Measurements from ENCODE around the gene GRIN2A.

GRIN2A gene

DNA sequence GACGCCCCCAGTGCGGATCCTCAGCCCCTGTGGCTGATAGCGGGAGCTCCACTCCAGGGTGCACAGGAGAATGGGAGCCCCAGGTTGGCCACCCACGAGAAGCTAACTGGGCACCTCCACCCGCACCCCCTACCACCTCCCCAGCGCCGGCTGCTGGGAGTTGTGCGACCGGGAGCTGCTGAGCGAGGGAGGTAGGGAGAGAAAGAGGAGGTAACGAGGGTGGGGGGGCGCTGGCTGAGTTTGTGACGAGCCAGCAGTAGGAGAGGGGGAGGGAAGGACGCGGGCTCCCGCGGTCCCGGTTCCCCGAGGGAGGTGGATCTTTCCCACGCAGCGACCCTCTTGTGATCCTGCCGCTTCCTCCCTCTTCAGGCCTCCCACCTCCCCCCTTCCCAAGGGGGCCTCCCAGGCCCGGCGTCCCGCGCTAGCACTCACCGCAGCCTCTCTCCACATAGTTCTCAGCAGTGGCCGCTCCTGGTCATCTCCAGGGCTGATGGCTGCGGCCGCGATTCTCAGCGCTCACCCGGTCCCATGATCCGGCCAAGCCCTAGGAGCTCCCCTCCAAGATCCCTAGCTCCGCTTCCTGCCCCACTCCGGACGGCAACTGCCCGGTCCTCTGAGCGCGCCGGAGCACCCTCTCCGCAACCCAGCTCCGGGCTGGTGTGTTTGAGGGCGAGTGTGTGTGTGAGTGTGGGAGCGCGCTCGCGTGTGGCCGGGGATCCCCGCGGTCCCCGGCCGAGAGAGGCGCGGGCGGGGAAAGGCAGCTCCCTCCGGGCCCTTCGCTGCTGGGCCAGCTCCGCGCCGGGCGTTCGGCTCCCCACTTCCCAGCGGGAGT, at the start of gene GRIN2A:
GRIN2A (minus strand) TSS at position 207 of the 832 bp plus-strand sequence. CDS start 2,017 bp downstream, outside the sequence.
- no peak for ATAC-seq

DNA sequence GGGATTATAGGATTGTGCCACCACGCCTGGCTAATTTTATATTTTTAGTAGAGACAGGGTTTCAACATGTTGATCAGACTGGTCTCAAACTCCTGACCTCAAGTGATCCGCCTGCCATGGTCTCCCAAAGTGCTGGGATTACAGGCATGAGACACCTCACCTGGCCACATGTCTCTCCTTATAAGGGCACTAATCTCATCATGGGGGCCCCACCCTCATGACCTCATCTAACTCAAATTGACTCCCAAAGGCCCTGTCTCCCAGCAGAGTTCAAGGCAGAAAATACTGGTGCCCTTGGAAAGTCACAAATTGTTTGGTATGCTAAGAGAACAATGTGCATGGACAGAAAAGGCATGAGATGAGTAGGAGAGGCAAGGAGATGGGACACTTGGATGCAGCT, 49.3 kb upstream of the GRIN2A start:
- ATAC-seq = no peak

- ATAC-seq = no peak
Measured at GRCh38 chr16:10228779-10229178, 46.6 kb upstream of the GRIN2A start.

GRCh38 chr16:10226987-10227306, 44.7 kb upstream of the GRIN2A start:
- ATAC-seq = no peak

DNA sequence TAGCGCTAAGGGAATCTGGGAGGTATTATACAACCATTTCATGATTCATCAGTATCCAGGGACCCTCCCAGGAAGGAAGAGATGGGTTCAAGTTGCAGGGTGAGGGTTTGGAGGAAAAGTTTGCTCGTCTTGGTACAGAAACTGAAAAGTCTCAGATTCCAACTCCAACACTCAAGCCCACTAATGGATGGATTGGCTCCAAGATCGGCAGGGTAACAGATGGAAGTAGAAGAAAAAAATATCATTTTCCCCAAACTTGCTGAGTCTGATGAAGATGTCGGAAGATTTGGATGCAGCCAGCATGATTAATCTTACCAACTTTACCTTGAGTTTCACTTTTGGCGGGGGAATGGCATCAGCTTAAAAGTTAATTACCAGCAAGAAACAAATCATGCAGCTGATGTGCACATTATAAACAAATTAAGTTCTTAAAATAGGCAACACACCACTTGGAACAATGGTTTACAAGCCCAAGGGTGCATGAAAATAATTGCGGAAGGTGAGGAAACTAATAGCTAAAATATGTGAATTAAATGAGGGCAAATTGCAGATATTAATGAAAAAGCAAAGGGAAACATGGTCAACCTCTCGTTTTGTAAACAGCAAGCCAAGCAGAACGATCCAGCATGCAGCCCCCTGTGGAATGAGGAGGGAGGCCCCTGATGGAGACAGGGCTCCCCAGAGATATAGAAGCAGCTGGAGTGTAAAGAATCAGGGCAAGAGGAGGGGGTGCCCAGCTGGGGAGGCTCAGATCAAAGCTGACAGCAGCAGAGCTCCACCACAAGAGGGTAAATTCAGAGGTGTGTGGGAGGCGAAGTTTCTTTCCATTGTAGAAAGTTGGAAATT, 44.1 kb upstream of the GRIN2A start:
- ATAC-seq = no peak

- ATAC-seq = no peak
Measured at GRCh38 chr16:10225653-10226052, 43.4 kb upstream of the GRIN2A start.

DNA sequence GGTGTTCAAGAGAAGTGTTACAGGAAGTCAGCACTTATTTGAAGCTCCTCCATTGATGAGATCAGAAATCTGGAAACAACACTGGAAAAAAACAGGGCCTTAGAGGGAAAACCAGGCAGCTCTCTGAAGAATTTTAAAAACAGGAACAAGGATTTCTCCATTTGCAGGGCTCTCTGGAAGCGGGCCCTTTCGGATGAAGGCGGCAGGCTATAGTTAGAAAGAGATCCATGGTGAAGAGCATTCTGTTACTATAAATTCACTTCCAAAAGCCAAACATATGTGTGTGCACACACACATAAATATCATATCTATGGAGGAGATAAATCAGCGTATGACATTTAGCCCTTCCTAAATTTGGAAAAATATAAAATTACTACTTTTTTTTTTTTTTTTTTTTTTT, 42.6 kb upstream of the GRIN2A start:
- no peak for ATAC-seq

- ATAC-seq = no peak
Measured at GRCh38 chr16:10220942-10221341, 38.7 kb upstream of the GRIN2A start.

DNA sequence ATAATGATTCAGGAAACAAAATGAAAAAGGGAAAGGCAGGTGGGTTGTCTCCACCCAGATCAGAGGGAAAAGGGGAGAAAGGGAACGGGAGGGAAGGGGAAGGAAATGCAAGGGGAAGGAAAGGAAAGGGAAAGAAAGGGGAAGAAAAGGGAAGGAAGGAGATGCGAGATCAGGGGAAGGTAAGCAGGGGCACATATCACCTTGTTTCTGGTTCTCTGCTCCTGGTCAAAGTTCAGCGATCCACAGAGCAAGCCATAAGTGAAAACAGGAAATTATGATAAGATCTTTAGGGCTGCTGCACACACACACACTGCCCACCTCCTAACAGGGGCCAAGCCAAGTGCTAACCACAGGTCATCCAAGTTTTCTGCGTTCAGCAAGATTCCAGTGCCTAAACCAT, 37.5 kb upstream of the GRIN2A start:
- no peak for ATAC-seq

DNA sequence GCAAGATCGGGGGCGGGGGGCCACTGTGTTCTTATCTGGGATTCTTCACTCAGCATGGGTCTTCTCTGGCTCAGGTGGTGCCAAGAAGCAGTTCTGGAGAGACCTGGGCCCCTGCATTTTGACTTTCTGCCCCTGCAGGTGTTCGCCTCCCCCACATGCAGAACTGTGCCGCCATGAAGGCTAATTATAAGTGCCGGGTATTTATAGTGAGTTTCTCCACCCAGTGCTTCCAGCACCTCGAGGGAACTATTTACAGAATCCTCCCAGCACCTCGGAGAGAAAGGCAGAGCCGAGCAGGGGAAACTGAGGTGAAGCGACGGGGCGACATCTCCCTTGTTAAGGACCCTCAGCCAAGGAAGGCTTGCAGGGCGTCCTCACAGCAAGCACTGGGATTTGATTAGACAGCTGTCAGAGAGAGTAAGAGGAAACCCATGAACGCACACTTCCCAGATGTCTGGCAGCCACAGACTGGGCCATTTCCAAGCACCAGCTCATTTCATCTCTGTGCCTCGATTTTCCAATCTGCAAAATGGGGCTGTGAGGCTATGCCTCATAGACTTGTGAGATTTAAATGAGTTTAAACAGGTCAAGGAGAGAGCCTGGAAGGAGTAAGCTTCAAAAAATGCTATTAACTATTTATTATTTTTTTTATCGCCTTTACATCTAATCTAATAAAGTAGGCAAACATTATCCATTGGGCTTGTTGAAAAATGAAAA, 36.4 kb upstream of the GRIN2A start:
- no peak for ATAC-seq

DNA sequence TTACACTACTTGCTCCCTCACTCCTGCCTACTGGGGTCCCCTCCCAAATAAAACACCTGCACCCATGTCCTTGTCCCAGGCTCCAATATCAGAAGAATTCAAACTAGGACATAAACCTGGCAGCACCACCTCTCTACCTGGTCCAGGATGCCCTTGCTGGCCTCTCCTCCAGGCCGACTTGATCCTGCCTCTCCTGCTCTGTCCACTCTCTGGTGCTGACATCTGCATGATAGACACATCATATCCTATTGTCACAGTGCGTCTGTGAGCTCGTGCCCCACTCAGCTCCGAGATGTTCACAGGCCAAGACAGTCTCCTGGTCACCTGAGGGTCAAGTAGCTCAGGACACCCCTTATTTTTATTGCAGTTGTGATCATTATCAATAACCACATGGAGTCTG, 31.5 kb upstream of the GRIN2A start:
- no peak for ATAC-seq

DNA sequence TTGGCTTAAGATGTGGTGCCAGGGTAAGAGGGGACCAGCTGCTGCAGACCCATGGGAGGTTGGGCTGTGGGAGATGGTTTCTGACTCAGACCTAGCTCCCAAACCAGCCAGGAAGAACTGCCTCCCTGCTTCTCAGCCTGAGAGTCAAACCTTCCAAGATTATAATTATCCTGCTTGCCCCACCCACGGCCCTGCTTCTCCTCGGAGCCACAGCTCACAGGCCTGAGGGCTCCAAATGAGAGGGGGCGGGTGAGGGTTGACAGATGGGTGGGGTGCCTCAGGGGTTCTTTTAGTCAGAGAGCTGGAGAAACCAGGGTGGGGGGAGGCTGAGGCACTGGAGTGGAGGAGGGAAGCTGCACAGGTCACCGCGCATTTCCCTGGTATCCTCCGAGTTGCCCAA, 28.7 kb upstream of the GRIN2A start:
- ATAC-seq = no peak

- no peak for ATAC-seq
Measured at GRCh38 chr16:10206865-10207264, 24.6 kb upstream of the GRIN2A start.

GRCh38 chr16:10206215-10206614, 24.0 kb upstream of the GRIN2A start:
- no peak for ATAC-seq

- ATAC-seq = no peak
Measured at GRCh38 chr16:10205688-10206087, 23.5 kb upstream of the GRIN2A start.

- ATAC-seq = no peak
Measured at GRCh38 chr16:10202649-10203048, 20.4 kb upstream of the GRIN2A start.

DNA sequence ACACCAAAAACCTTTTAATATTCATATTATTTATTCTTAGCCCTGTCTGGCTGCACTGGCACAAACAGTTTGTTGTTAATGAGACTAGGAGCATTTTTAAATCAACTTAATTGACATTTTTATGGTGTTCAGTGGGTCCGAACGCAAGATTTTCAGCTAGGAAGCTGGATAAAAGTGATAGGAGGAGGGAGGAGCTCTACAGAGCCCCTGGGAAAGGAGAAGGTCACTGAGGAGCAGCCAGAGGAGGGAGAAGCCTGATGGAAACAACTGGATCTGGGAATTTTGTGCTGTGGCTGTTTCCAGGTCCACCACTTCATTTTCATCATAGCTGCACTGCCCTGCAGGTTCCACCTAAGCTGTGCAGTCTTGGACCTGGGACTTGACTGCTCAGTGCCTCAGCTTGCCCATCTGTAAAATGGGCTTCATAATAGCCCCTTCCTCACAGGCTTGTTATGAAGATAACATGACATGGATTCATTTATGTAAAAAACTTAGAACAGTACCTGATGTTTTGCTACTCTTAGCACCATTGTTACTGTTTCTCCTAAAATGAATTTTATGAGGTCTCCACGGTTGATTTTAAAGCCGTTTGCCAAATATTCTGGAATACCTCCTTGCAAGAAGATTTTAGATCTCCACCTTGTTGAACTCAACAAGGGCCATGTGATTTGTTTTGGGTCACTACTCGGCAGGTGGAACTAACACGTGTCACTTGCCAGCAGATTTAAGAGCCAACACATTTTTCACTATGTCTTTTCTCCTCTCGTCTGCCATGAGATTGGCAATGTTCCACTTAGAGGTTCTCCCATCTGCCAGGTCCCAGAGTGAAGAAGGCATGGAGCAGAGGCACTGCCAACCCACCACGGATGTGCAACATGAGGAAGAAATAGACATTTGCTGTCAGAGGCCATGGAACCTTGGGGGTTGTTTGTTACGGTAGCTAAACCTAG, 18.7 kb upstream of the GRIN2A start:
- ATAC-seq = no peak

DNA sequence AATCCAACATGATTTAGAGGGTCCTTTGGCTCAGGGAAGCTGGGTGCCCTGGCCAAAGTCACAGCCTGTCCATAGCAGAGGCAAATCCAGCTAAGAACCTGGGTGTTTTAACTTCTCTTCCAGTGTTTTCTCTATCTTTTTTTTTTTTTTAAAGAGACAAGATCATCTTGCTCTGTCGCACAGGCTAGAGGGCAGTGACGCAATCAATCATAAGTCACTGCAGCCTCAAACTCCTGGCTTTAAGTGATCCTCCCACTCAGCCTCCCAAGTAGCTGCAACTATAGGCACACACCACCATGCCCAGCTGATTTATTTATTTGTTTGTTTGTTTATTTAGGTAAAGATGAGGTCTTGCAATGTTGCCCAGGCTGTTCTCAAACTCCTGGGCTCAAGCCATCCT, 14.8 kb upstream of the GRIN2A start:
- ATAC-seq = no peak

- ATAC-seq = no peak
Measured at GRCh38 chr16:10191096-10191495, 8.9 kb upstream of the GRIN2A start.

DNA sequence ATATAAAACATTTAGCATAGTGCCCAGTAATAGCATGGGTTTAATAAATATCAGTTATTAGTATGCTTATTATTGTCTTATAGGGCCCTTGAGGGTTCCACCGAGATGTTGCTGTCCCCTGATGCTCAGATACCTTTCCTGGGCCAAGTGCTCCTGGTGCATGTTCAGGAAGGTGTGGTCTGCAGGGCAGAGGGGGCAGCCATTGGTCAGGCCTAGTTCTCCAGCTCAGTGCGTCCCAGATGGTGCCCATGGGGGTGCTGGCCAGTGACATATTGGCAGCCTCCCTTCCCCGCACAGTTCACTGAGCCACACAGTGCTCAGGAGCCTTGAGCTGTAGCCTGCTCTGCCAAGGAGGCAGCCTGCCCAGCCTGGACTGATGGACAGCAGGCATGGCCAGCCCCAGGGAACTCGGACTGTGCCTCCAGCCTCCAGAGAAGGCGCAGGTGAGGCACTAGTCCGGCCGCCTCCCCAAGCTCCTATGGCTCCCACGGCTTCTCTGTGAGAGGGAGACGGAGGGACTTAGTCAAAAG, 7.7 kb upstream of the GRIN2A start:
- ATAC-seq = no peak

DNA sequence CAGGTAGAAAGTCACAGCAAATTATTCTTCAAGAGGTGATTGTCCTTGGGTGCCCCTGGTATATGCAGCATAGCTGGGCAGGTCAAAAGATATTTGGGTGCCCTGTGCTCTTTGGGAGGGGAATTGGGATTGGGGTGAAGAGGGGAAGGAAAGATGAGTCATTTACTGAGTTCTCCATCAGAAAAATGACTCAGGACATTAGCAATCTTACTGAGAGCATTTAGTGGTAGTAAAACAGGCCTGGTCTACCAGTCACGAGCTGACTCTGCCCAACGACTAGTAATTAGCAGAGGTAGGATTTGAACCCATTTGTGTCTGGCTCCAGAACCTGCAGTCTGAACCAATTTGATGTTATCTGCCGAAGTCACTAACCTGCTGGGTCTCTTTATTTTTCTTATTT, 6.0 kb upstream of the GRIN2A start:
- ATAC-seq = no peak
